Ishikawa (cell line): ENCODE results near the gene ATP12A.

ENCODE experiments used
- CEBPB ChIP-seq: IDR thresholded peaks from 2 replicates; pipeline ENCODE4 v1.6.1; 2012
- CREB1 ChIP-seq: IDR thresholded peaks from 2 replicates; pipeline ENCODE4 v1.6.1; 2012; ENCODE audit warnings: low read depth
- EGR1 ChIP-seq: IDR thresholded peaks from 2 replicates; pipeline ENCODE4 v1.6.1; 2012
- EP300 ChIP-seq: IDR thresholded peaks from 2 replicates; pipeline ENCODE4 v1.6.1; 2012; ENCODE audit warnings: borderline replicate concordance
- FOXM1 ChIP-seq: IDR thresholded peaks from 2 replicates; pipeline ENCODE4 v1.6.1; 2012; ENCODE audit warnings: low read depth, borderline replicate concordance
- MAX ChIP-seq: IDR thresholded peaks from 2 replicates; pipeline ENCODE4 v1.6.1; 2012
- RAD21 ChIP-seq: IDR thresholded peaks from 2 replicates; pipeline ENCODE4 v1.6.1; 2012; ENCODE audit warnings: low read depth
- REST ChIP-seq: IDR thresholded peaks from 2 replicates; pipeline ENCODE4 v1.6.1; 2012; ENCODE audit warnings: low read depth, mild to moderate bottlenecking
- TAF1 ChIP-seq: IDR thresholded peaks from 2 replicates; pipeline ENCODE4 v1.6.1; 2012; ENCODE audit warnings: low read depth, mild to moderate bottlenecking
- TCF12 ChIP-seq: IDR thresholded peaks from 2 replicates; pipeline ENCODE4 v1.6.1; 2012; ENCODE audit warnings: low read depth
- TEAD4 ChIP-seq: IDR thresholded peaks from 2 replicates; pipeline ENCODE4 v1.6.1; 2012
- USF1 ChIP-seq: IDR thresholded peaks from 2 replicates; pipeline ENCODE4 v1.6.1; 2012
- YY1 ChIP-seq: IDR thresholded peaks from 2 replicates; pipeline ENCODE4 v1.6.1; 2012; ENCODE audit warnings: low read depth
- ZBTB7A ChIP-seq: IDR thresholded peaks from 2 replicates; pipeline ENCODE4 v1.6.1; 2012; ENCODE audit warnings: low read depth

- TF ChIP-seq EP300 (no peak), YY1 (no peak), MAX (no peak), TEAD4 (no peak), FOXM1 (no peak), USF1 (no peak), ZBTB7A (no peak), RAD21 (no peak), CREB1 (no peak), TCF12 (no peak), CEBPB (no peak), TAF1 (no peak), EGR1 (no peak), REST (no peak)
Measured at GRCh38 chr13:24660023-24660741, 20.0 kb upstream of the ATP12A start.
